Stimulated activated CD4-positive, alpha-beta T cell treated with anti-CD3 and anti-CD28 coated beads, Interleukin-15, amount 100 ng/mL, for 1 hour (primary cell): ENCODE results near the gene PARP1.
"Not testable (repeated sequence)": the region's sequence is repeated elsewhere in the genome, so short reads cannot be mapped to it uniquely, and the experiment has no call there.

Source experiments
- DNase-seq, 2 donors: peaks; one replicate each; pipeline ENCODE4 v3.0.0-alpha.2; 2020; ENCODE audit warnings: low read depth in 1 of 2, low spot score in 1 of 2

Gene PARP1

GRCh38 chr1:226407497-226408284 is at the start of gene PARP1:
Gene PARP1, minus strand, starts transcription at chr1:226408093. Its CDS starts 164 bp downstream, at chr1:226407929.
- DNase-seq = peak; percentile 81 to 85

DNA sequence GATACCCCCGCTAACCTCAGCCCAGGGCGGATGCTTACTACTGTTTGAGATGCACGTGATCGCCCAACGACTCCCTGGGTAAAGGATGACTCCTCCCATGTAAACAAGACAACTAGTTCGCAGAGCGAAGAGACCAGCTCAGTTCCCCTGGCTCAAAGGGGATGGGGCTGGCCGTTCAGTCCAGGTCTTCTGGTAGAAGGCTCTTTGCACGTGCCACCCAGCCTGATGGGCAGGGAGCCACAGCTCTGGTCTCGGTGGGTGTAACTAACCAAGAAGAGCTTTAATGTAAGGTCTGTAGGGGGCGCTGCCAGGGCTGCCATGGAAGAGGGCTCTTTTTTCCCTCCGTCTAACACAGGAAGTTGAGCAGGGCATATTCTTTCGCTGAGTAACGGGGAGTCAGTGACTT is 49.4 kb upstream of the PARP1 start:
- DNase-seq = peak in 1 of 2 donors; percentile 5

DNA sequence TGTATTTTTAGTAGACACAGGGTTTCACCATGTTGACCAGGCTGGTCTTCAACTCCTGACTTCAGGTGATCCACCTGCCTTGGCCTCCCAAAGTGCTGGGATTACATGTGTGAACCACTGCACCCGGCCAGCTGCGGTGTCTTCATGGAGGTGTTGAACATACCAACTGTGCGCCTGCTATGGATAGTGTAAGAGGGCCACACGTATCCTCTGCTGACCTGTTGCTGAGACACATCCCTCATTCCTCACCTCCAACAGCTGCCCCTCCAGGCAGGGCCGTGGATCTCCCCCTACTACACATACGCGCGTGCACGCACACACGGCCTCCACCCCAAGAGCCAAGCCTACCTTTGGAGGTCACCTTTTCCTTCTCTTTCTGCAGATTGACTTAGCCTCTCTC is 48.0 kb upstream of the PARP1 start:
- no peak for DNase-seq

GRCh38 chr1:226454349-226454748 is 46.5 kb upstream of the PARP1 start:
- DNase-seq = no peak

GRCh38 chr1:226453015-226453704 is 45.3 kb upstream of the PARP1 start:
- no peak for DNase-seq

DNA sequence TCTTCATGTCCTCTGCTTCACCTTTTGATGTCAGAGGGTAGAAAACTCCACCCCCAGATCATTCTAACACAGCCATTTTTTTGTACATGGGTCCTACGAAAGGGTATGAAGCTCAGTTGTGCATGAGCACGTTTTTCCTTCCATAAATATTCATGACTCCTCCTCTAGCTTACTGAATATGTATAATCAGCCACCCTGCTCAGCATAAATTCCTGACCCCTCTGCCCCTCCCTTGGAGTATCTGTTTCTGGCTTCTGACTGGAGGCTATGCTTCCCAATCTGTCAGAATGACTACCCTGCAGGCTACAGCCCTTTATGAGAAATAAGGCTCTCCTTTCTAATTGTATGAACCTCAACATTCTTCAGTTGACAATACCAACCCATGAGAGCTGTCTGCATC is 42.8 kb upstream of the PARP1 start:
- DNase-seq = no peak

DNA sequence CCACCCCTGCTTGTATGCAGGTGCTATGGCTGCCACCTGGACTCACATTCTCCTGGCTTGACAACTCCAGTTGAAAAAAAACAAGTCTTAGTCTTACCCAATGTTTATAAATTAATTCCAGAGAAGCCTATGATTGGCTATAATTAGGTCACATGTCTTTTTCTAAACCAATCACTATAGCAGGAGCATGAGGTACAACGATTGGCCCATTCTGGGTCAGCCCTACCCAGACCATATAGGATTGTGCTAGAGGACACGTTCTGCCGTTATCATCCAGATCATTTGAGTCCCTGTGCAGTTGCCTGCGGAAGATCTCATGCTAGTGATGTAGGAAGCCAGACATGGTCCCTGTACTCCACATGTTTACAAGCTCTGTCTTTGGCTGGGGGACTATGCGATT is 41.9 kb upstream of the PARP1 start:
- DNase-seq = no peak

- no peak for DNase-seq
Measured at GRCh38 chr1:226447932-226448665, 40.2 kb upstream of the PARP1 start.

GRCh38 chr1:226446094-226446493 is 38.2 kb upstream of the PARP1 start:
- DNase-seq = no peak

GRCh38 chr1:226444901-226445300 is 37.0 kb upstream of the PARP1 start:
- DNase-seq = peak in 1 of 2 donors; percentile 28

- no peak for DNase-seq
Measured at GRCh38 chr1:226443439-226443838, 35.5 kb upstream of the PARP1 start.

DNA sequence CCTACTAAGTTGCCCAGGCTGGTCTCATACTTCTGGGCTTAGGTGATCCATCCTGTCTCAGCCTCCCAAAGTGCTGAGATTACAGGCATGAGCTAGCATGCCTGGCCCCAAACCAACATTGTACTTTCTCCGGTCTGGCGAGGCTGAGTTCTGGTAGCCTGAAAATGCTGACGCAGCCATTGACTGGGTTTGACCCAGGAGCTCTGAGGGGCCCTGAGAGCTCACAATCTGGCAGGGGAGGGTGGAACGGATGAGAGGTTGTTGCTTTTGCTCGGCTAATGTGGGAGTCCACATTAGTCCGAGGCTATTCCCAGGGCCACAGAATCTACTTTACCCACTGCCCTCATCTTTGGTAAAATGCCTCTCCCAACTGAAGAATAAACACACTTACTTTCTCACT is 35.1 kb upstream of the PARP1 start:
- no peak for DNase-seq

GRCh38 chr1:226441629-226442028 is 33.7 kb upstream of the PARP1 start:
- no peak for DNase-seq

DNA sequence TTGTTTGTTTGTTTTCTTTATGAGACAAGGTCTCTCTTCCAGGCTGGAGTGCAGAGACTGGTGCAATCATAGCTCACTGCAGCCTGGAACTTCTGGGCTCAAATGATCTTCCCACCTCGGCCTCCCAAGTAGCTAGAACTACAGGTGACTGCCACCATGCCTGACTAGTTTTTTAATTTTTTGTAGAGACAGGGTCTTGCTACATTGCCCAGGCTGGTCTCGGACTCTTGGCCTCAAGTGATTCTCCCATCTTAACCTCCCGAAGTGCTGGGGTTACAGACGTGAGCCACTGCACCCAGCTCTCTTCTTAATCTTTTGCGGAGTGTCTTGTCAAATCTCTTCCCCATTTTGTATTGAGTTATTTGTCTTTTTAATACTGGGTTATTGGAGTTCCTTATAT is 32.6 kb upstream of the PARP1 start:
- no peak for DNase-seq

GRCh38 chr1:226438007-226438406 is 30.1 kb upstream of the PARP1 start:
- DNase-seq = no peak

- DNase-seq = no peak
Measured at GRCh38 chr1:226436855-226437491, 29.1 kb upstream of the PARP1 start.

GRCh38 chr1:226436472-226436854 is 28.6 kb upstream of the PARP1 start:
- no peak for DNase-seq

- DNase-seq = no peak
Measured at GRCh38 chr1:226433341-226433720, 25.4 kb upstream of the PARP1 start.

- DNase-seq = no peak
Measured at GRCh38 chr1:226432586-226433340, 24.9 kb upstream of the PARP1 start.

- DNase-seq = not testable (repeated sequence)
Measured at GRCh38 chr1:226431898-226432297, 24.0 kb upstream of the PARP1 start.
